ENCODE results near the gene DHX34.

GRCh38 chr19:47414469-47414868, 65.4 kb downstream of the DHX34 start:
- TF ChIP-seq CTCF (IDR thresholded peaks at IDR 0.05; ENCODE audit: insufficient read depth, low read length, poor library complexity, severe bottlenecking) (no peak), EZH2phosphoT487 (conservative IDR thresholded peaks at IDR 0.05; ENCODE audit: low read length) (no peak)

Data from SU-DHL-6 (cell line).